Measurements from ENCODE around the gene ST7.

DNA sequence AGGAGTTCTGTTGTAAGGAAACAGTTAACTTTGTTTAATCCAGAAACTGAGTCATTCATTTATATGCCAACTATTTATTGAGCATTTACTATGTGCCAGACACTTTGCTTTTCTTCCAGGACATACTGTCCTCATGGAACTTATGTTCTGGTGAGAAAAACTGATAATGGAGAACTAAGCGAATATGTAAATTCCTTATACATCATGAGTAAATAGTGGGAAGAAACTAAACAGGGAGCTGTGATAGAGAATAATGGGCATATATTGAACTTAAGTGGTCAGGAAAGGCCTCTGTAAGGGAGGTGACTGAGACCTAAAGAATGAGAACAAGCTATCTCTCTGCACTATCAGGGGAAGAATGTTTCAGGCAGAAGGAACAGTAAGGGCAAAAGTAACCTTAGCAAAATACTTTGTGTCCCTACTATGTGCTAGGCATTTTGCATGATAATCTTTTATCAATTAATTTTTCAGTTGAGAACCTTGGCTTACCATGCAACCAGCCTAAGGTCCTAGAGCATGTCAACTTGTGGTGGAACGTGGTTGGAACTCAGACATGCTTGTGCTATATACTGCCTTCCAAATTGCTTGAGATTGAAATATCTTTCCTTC, 45.4 kb downstream of the ST7 start:
- TF ChIP-seq, protein P1, sequence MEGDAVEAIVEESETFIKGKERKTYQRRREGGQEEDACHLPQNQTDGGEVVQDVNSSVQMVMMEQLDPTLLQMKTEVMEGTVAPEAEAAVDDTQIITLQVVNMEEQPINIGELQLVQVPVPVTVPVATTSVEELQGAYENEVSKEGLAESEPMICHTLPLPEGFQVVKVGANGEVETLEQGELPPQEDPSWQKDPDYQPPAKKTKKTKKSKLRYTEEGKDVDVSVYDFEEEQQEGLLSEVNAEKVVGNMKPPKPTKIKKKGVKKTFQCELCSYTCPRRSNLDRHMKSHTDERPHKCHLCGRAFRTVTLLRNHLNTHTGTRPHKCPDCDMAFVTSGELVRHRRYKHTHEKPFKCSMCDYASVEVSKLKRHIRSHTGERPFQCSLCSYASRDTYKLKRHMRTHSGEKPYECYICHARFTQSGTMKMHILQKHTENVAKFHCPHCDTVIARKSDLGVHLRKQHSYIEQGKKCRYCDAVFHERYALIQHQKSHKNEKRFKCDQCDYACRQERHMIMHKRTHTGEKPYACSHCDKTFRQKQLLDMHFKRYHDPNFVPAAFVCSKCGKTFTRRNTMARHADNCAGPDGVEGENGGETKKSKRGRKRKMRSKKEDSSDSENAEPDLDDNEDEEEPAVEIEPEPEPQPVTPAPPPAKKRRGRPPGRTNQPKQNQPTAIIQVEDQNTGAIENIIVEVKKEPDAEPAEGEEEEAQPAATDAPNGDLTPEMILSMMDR (IDR thresholded peaks at IDR 0.05), result no peak
- no peak for TF ChIP-seq EZH2 (IDR thresholded peaks at IDR 0.05; ENCODE audit: borderline replicate concordance, insufficient read depth, low read depth, low read length, poor library complexity, severe bottlenecking)
